A673 (cell line): ENCODE measurements around the gene MBLAC2. TPM values are rescaled to one million over a fixed set of nuclear protein-coding genes. Genes with fewer than 3 reads are reported as not detected.

Source experiments
- Bru-seq: library from RNA; stranded (reverse); fragments of 400-500 nt; gene quantifications from one replicate; lab custom pipeline; 2021; lab: Mats Ljungman, UMichigan
- BruChase-seq, 2 experiments: library from RNA; stranded (reverse); fragments of 400-500 nt; gene quantifications; one replicate each; lab custom pipeline; 2021; lab: Mats Ljungman, UMichigan
- BruUV-seq: library from RNA; stranded (reverse); fragments of 400-500 nt; replicated peaks from 2 replicates; lab custom pipeline; 2021; lab: Mats Ljungman, UMichigan
- CTCF ChIA-PET: fragments of 300-600 bp; sonication (Branson Sonifier 250); formaldehyde crosslinking; loops from one replicate; lab custom pipeline; 2022; ENCODE audit warnings: antibody characterized with exemption; lab: Charles Lee
- POLR2A ChIA-PET: fragments of 300-600 bp; sonication (Branson Sonifier 250); formaldehyde crosslinking; loops from one replicate; lab custom pipeline; 2022; ENCODE audit warnings: antibody characterized with exemption; ENCODE audit not compliant: low non-redundant PET; lab: Charles Lee
- DNase-seq: peaks from one replicate; pipeline ENCODE4 v3.0.0-alpha.2; 2015; ENCODE audit warnings: low spot score
- H3K27ac ChIP-seq: fragments of 200-600 bp; sonication (generic); 2 replicates; pipeline ENCODE4 v1.5.1; 2016; ENCODE audit warnings: mixed run types, low read depth, mild to moderate bottlenecking, mixed read lengths, antibody characterized with exemption, low read length; ENCODE audit not compliant: poor library complexity, severe bottlenecking
- H3K27me3 ChIP-seq: fragments of 200-600 bp; sonication (generic); replicated peaks from 2 replicates; pipeline ENCODE4 v1.6.1; 2017; ENCODE audit warnings: mixed run types, low read depth, mild to moderate bottlenecking, mixed read lengths, antibody characterized with exemption, low read length; ENCODE audit not compliant: insufficient read depth, poor library complexity
- H3K36me3 ChIP-seq: fragments of 200-600 bp; sonication (generic); 2 replicates; pipeline ENCODE4 v1.6.1; 2016; ENCODE audit warnings: mixed run types, mild to moderate bottlenecking, mixed read lengths, antibody characterized with exemption, low read length; ENCODE audit not compliant: insufficient read depth, poor library complexity, severe bottlenecking
- H3K4me1 ChIP-seq: fragments of 200-600 bp; sonication (generic); 2 replicates; pipeline ENCODE4 v1.6.1; 2017; ENCODE audit warnings: mixed run types, mild to moderate bottlenecking, mixed read lengths, antibody characterized with exemption, low read length; ENCODE audit not compliant: insufficient read depth, poor library complexity, severe bottlenecking
- H3K4me3 ChIP-seq: fragments of 200-600 bp; sonication (generic); 2 replicates; pipeline ENCODE4 v1.5.1; 2016; ENCODE audit warnings: low read depth, mixed run types, mild to moderate bottlenecking, mixed read lengths, low read length; ENCODE audit not compliant: poor library complexity, severe bottlenecking
- H3K9me3 ChIP-seq: fragments of 200-600 bp; sonication (generic); 2 replicates; pipeline ENCODE4 v1.6.1; 2016; ENCODE audit warnings: mixed run types, low read depth, mild to moderate bottlenecking, mixed read lengths, antibody characterized with exemption, low read length; ENCODE audit not compliant: poor library complexity, severe bottlenecking
- EZH2 ChIP-seq: fragments of 200-600 bp; sonication (generic); IDR thresholded peaks from 2 replicates; pipeline ENCODE4 v1.6.1; 2017; ENCODE audit warnings: borderline replicate concordance, low read depth, mild to moderate bottlenecking, mixed read lengths, antibody characterized with exemption, low read length; ENCODE audit not compliant: poor library complexity, severe bottlenecking
- intact Hi-C: fragments of 100-400 bp; cut with micrococcal nuclease; formaldehyde crosslinking; loops from one replicate; pipeline ENCODE4 v1.10.0; 2022; ENCODE audit not compliant: unreplicated experiment
- long read RNA-seq: library from polyadenylated mRNA; stranded (forward); transcript quantifications from one replicate; pipeline ENCODE4 v2.0.0, GENCODE V29; 2022
- total RNA-seq: library from RNA; stranded (reverse); gene quantifications from 2 replicates; pipeline ENCODE4 v1.2.3, GENCODE V29; 2021
- TF ChIP-seq, protein P1 (sequence below): fragments of 300-800, 200-600 bp; sonication (generic); conservative IDR thresholded peaks from 2 replicates; pipeline ENCODE4 v1.5.1; 2017; ENCODE audit warnings: low read depth, mild to moderate bottlenecking, antibody characterized with exemption, low read length, moderate library complexity, mixed read lengths

MBLAC2 gene
- total RNA-seq (6.5 and 7.8 TPM in 2 replicates), Bru-seq, nascent RNA (percentile 71 among the genes with signal in this experiment), BruChase-seq, experiment 1, labeled RNA remaining after a 2-hour chase (percentile 80 among the genes with signal in this experiment), BruChase-seq, experiment 2, labeled RNA remaining after a 6-hour chase (percentile 61 among the genes with signal in this experiment)
- long read RNA-seq, full-length matches to known transcripts = 8 of 8 reads
- long read RNA-seq, partial matches to known transcripts = 0 of 8 reads
- long read RNA-seq, other reads (novel, unspliced or antisense) = 0 of 8 reads

DNA sequence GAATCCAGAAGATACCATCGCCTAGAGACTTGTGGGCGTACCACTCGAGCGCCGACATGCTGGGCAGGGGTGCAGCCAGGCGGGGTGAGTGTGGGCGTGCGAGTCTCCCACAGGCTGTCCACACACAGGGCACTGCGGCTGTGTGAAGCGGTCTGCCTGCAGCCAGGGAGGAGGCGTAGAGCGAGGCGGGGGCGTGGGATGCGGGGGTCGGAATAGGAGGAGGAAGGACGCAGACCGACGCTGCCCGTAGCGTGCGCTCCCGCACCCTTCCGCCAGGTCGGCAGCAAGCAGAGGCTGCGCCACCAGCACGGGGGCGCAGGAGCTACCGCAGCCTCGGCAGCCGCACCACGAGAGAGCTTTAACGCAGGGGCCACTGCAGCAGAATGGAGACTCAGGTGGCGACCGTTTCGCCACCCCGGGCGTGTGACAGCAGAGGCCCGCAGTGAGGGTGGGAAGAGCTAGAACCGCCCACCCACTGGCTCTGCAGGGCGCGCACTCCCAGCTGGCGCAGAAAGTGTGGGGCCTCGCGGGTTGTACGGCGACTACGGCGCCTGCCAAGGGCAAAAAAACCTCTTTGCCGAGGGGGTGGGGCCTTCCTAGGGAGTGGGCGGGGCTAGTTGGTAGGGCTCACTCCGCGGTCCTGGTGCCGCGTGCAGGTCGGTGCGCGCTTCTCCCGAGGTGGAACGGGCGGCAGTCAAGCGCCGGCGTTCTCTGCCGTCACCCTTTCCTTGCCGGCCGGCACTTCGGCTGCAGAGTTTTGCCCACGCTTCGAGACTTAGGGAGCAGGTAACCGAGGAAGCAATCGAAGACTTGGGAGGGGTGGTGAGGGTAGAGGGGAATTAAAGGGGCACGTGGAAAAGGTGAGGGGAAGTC is at the start of gene MBLAC2, which contains the start of gene POLR3G:
MBLAC2 (minus strand) TSS at position 537 of the 873 bp plus-strand sequence; CDS start at position 58, 479 bp downstream.
POLR3G (plus strand) TSS at position 630 of the 873 bp plus-strand sequence. CDS start 10,704 bp downstream, outside the sequence.
- TF ChIP-seq EZH2 = no peak
- TF ChIP-seq, protein P1, sequence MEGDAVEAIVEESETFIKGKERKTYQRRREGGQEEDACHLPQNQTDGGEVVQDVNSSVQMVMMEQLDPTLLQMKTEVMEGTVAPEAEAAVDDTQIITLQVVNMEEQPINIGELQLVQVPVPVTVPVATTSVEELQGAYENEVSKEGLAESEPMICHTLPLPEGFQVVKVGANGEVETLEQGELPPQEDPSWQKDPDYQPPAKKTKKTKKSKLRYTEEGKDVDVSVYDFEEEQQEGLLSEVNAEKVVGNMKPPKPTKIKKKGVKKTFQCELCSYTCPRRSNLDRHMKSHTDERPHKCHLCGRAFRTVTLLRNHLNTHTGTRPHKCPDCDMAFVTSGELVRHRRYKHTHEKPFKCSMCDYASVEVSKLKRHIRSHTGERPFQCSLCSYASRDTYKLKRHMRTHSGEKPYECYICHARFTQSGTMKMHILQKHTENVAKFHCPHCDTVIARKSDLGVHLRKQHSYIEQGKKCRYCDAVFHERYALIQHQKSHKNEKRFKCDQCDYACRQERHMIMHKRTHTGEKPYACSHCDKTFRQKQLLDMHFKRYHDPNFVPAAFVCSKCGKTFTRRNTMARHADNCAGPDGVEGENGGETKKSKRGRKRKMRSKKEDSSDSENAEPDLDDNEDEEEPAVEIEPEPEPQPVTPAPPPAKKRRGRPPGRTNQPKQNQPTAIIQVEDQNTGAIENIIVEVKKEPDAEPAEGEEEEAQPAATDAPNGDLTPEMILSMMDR = peak; percentile 47
- Histone ChIP-seq H3K27ac (peak within 1 kb of the TSS; percentile 74), H3K36me3 (no peaks in the 10 kb centered on the region), H3K27me3 (no peaks in the 10 kb centered on the region), H3K4me1 (peaks cover 26% of the 10 kb centered on the region), H3K4me3 (peak within 1 kb of the TSS; percentile 67), H3K9me3 (no peaks in the 10 kb centered on the region)
- peak; percentile 95 for DNase-seq
- intact Hi-C loops = no loop called here
- BruUV-seq = no TSS peak
- POLR2A ChIA-PET = interaction anchor here (0.6 kb wide), 3 partner anchors 239 to 1748 kb away, joined by 3 to 4 read pairs (median 3); no protein-coding TSS in a partner anchor
- CTCF ChIA-PET = no interaction called here

GRCh38 chr5:90519081-90519480 is 44.5 kb upstream of the MBLAC2 start:
- no TSS peak for BruUV-seq
- CTCF ChIA-PET = no interaction called here
- Histone ChIP-seq H3K36me3 (no peaks in the 10 kb centered on the region), H3K27me3 (no peaks in the 10 kb centered on the region), H3K27ac (no peak overlapping the region), H3K4me1 (peaks cover 20% of the 10 kb centered on the region), H3K9me3 (no peaks in the 10 kb centered on the region), H3K4me3 (no peak overlapping the region)
- peak; percentile 36 for DNase-seq
- intact Hi-C loops = no loop called here
- POLR2A ChIA-PET = no interaction called here
- TF ChIP-seq, protein P1 = no peak
- no peak for TF ChIP-seq EZH2

DNA sequence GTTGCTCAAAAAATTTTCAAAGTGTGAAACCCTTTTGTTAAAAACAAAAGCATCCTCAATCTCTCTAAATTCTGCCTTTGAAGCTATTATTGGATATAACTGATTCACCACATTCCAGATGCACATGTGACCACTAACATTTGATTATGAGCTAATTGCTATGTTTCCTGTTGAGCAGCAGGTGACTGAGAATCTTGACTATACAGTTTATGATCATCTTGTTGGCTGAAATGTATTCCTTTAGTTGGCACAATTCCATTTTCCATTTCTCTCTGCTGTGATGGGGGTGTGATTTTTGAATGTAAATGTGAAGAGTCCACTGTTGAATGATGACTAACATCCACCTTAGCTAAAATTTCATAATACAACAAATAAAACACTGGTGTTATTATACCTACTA is 44.1 kb upstream of the MBLAC2 start:
- Histone ChIP-seq H3K27ac (no peak overlapping the region), H3K27me3 (no peaks in the 10 kb centered on the region), H3K4me1 (peaks cover 20% of the 10 kb centered on the region), H3K36me3 (no peaks in the 10 kb centered on the region), H3K4me3 (no peak overlapping the region), H3K9me3 (no peaks in the 10 kb centered on the region)
- peak; percentile 91 for DNase-seq
- ChIA-PET POLR2A (no interaction called here), CTCF (no interaction called here)
- intact Hi-C loops = no loop called here
- TF ChIP-seq, protein P1 = no peak
- no peak for TF ChIP-seq EZH2
- no TSS peak for BruUV-seq
